Keratinocyte (primary cell): ENCODE measurements around the gene ITCH.

ENCODE experiments used
- EZH2 ChIP-seq: IDR thresholded peaks from one replicate; pipeline ENCODE4 v1.6.1; 2012; ENCODE audit warnings: inconsistent platforms, mild to moderate bottlenecking, low read length, moderate library complexity
- TF ChIP-seq, protein P1 (sequence below), 3 experiments: IDR thresholded peaks in 1 of 3; conservative IDR thresholded peaks in 1 of 3; optimal IDR thresholded peaks in 1 of 3; 2 replicates in 2 of 3; 3 replicates in 1 of 3; pipeline versions ENCODE3 to v1.5.1; 2011; ENCODE audit warnings: low read length in 3 of 3, mild to moderate bottlenecking in 3 of 3, moderate library complexity in 2 of 3, control low read depth in 1 of 3, inconsistent platforms in 1 of 3; ENCODE audit not compliant: insufficient read depth in 2 of 3; ENCODE audit errors: extremely low read depth in 1 of 3

DNA sequence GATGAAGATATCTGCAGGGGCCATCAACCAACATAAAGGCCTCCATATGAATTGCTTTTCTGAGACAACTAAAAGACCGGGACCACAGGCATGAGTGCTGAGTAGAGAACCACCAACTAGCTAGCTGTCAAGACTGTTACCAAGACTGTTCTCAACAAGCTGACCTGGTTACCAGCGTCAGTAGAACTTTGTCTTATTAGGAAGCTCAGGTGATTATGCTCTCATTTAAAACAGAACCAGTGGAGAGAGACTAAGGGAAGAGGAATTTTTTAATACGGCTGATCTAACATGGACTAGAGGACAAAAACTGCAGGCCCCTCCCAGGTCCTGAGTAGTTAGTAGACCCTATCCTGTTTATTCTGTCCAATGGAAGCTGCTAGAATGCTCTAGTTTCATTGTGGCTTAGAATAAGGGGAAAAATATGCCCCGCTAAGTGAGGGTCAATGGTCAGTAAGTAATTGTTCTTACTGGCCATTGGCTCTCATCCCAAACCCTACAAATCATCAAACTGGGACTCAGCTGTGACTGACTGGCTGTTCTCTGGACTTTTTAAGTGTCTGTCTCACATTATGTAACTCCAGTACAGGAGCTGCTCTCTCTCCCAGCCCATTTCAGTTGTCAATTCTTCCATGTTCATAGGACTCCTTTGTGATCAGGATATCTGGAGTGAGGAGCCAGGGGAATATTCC lies 149.3 kb downstream of the ITCH start:
- TF ChIP-seq, protein P1, sequence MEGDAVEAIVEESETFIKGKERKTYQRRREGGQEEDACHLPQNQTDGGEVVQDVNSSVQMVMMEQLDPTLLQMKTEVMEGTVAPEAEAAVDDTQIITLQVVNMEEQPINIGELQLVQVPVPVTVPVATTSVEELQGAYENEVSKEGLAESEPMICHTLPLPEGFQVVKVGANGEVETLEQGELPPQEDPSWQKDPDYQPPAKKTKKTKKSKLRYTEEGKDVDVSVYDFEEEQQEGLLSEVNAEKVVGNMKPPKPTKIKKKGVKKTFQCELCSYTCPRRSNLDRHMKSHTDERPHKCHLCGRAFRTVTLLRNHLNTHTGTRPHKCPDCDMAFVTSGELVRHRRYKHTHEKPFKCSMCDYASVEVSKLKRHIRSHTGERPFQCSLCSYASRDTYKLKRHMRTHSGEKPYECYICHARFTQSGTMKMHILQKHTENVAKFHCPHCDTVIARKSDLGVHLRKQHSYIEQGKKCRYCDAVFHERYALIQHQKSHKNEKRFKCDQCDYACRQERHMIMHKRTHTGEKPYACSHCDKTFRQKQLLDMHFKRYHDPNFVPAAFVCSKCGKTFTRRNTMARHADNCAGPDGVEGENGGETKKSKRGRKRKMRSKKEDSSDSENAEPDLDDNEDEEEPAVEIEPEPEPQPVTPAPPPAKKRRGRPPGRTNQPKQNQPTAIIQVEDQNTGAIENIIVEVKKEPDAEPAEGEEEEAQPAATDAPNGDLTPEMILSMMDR (optimal IDR thresholded peaks at IDR 0.05 in 1 of 3, IDR thresholded peaks at IDR 0.05 in 1 of 3, conservative IDR thresholded peaks at IDR 0.05 in 1 of 3; ENCODE audit: extremely low read depth in 1 of 3, insufficient read depth in 2 of 3, low read length in 3 of 3) = no peak
- TF ChIP-seq EZH2 = no peak
